ENCODE results near the gene VPS51.

VPS51 gene

GRCh38 chr11:65059959-65060824, 35.8 kb upstream of the VPS51 start:
- no peaks in the 10 kb centered on the region for H3K4me1 ChIP-seq (ENCODE audit: control insufficient read depth in 1 of 2, insufficient read depth in 2 of 2, low read length in 2 of 2)
- no peak overlapping the region for H3K27ac ChIP-seq (ENCODE audit: low read length)
- H3K27me3 ChIP-seq (ENCODE audit: low read depth, low read length): no peaks in the 10 kb centered on the region
- H3K9me3 ChIP-seq (ENCODE audit: control insufficient read depth in 1 of 2, low read length in 2 of 2): no peaks in the 10 kb centered on the region
- H3K36me3 ChIP-seq (ENCODE audit: control insufficient read depth in 1 of 2, insufficient read depth in 2 of 2, low read length in 2 of 2): no peaks in the 10 kb centered on the region
- H3K4me3 ChIP-seq (ENCODE audit: low read depth in 1 of 2, low read length in 2 of 2): no peak overlapping the region

DNA sequence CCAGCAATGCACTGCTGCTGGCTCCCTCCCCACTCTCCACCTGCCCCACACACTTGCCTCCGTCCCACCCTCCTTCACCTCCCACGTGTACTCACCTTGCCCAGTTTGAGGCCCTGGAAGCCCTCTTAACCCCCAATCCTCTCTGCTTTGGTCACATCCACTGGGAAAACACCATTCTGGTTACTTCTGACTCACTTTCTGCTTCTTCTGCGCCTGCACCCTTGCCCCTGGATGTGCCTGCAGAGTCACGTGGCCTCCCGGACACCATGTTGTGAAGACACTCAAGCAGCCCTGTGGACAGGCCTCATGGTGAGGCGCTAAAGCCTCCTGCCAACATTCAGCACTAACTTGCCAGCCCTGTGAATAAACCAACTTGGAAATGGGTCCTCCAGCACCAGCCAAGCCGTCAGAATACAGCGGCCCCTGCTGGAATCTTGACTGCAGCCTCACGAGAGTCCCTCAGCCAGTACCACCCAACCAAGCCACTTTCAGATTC, 35.1 kb upstream of the VPS51 start:
- Histone ChIP-seq H3K4me3 (ENCODE audit: low read depth in 1 of 2, low read length in 2 of 2) (no peak overlapping the region), H3K9me3 (ENCODE audit: control insufficient read depth in 1 of 2, low read length in 2 of 2) (no peaks in the 10 kb centered on the region), H3K36me3 (ENCODE audit: control insufficient read depth in 1 of 2, insufficient read depth in 2 of 2, low read length in 2 of 2) (no peaks in the 10 kb centered on the region), H3K27ac (ENCODE audit: low read length) (no peak overlapping the region), H3K27me3 (ENCODE audit: low read depth, low read length) (no peaks in the 10 kb centered on the region), H3K4me1 (ENCODE audit: control insufficient read depth in 1 of 2, insufficient read depth in 2 of 2, low read length in 2 of 2) (no peaks in the 10 kb centered on the region)

DNA sequence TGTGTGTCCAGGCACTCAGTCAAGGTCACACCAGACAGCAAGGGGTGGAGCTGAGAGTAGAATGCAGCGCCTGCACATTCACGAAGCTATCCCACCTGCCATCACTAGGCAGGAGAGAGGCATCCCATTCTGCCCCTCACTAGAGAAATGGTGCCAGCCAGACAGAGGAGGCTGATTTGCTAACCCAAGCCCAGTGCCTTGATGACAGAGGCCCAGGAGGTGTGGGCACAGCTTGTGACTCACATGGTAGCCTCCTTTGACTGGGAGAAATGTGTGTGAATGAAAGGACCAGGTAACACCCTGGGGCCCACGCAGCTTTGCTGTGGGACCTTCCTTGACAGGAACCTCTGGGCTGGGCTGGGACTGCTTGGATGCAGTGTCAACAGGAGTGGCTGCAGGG, 32.5 kb upstream of the VPS51 start:
- Histone ChIP-seq H3K9me3 (ENCODE audit: control insufficient read depth in 1 of 2, low read length in 2 of 2) (no peaks in the 10 kb centered on the region), H3K27ac (ENCODE audit: low read length) (no peak overlapping the region), H3K36me3 (ENCODE audit: control insufficient read depth in 1 of 2, insufficient read depth in 2 of 2, low read length in 2 of 2) (no peaks in the 10 kb centered on the region), H3K4me1 (ENCODE audit: control insufficient read depth in 1 of 2, insufficient read depth in 2 of 2, low read length in 2 of 2) (no peaks in the 10 kb centered on the region), H3K27me3 (ENCODE audit: low read depth, low read length) (no peaks in the 10 kb centered on the region), H3K4me3 (ENCODE audit: low read depth in 1 of 2, low read length in 2 of 2) (no peak overlapping the region)

DNA sequence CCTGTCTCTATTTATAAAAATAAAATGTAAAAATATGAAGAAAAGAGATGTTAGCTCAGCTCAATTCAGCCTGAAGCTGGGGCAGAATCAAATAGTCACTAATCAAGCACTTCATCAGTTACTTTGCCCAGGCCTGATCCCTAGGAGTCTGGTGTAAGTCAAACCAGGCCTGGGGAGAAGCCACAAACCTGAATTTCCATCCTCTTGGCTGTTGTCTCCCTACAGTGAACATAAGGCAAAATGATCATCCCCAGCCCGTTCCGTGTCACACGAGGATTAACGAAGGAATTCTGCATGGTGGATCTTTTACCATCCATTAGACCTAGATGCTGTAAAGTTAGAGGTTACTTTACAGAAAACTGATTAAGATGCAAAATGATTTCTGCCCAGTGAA, 31.2 kb upstream of the VPS51 start:
- Histone ChIP-seq H3K4me1 (ENCODE audit: control insufficient read depth in 1 of 2, insufficient read depth in 2 of 2, low read length in 2 of 2) (no peaks in the 10 kb centered on the region), H3K27me3 (ENCODE audit: low read depth, low read length) (no peaks in the 10 kb centered on the region), H3K36me3 (ENCODE audit: control insufficient read depth in 1 of 2, insufficient read depth in 2 of 2, low read length in 2 of 2) (no peaks in the 10 kb centered on the region), H3K4me3 (ENCODE audit: low read depth in 1 of 2, low read length in 2 of 2) (no peak overlapping the region), H3K27ac (ENCODE audit: low read length) (no peak overlapping the region), H3K9me3 (ENCODE audit: control insufficient read depth in 1 of 2, low read length in 2 of 2) (no peaks in the 10 kb centered on the region)

DNA sequence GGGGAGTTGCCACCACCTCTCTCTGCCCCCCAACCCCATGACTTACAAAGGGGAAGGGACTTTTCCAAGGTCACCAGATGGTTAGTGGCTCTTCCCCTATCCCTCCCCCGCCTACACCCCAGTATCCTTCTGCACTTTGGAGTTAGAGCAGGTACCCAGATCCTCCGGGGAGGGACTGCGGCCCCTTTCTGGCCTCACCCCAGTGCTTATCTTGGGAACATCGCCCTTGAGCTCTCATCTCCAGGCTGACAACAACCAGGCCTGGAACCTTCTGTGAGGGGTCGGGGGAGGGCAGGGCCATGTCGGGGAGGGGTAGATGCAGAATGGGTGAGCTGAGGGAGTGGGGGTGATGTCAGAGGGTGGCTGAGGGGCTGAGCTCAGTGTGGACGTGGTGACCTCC, 30.2 kb upstream of the VPS51 start:
- Histone ChIP-seq H3K27me3 (ENCODE audit: low read depth, low read length) (no peaks in the 10 kb centered on the region), H3K27ac (ENCODE audit: low read length) (no peak overlapping the region), H3K9me3 (ENCODE audit: control insufficient read depth in 1 of 2, low read length in 2 of 2) (no peaks in the 10 kb centered on the region), H3K4me1 (ENCODE audit: control insufficient read depth in 1 of 2, insufficient read depth in 2 of 2, low read length in 2 of 2) (no peaks in the 10 kb centered on the region), H3K4me3 (ENCODE audit: low read depth in 1 of 2, low read length in 2 of 2) (no peak overlapping the region), H3K36me3 (ENCODE audit: control insufficient read depth in 1 of 2, insufficient read depth in 2 of 2, low read length in 2 of 2) (no peaks in the 10 kb centered on the region)

DNA sequence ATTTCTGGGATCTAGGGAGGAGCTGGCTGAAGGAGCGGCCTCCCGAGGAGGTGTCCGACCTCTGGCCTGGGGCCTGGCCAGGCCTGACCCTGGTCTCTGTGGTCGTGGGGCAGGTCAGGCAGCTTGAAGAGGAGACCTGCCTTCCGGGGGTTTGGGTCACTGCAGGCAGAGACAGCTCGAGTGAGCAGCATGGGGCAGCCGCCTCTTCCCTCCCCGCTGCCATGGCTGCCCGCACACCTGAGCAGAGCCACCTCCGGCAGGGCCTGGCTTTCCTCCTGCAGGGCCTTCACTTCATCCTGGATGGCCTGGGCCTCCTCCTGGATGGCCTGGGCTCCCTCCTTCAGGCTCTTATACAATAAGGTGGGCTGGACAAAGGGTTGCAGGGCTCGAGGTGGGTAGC, 29.7 kb upstream of the VPS51 start:
- no peaks in the 10 kb centered on the region for H3K27me3 ChIP-seq (ENCODE audit: low read depth, low read length)
- no peak overlapping the region for H3K4me3 ChIP-seq (ENCODE audit: low read depth in 1 of 2, low read length in 2 of 2)
- H3K27ac ChIP-seq (ENCODE audit: low read length): no peak overlapping the region
- no peaks in the 10 kb centered on the region for H3K9me3 ChIP-seq (ENCODE audit: control insufficient read depth in 1 of 2, low read length in 2 of 2)
- H3K36me3 ChIP-seq (ENCODE audit: control insufficient read depth in 1 of 2, insufficient read depth in 2 of 2, low read length in 2 of 2): no peaks in the 10 kb centered on the region
- no peaks in the 10 kb centered on the region for H3K4me1 ChIP-seq (ENCODE audit: control insufficient read depth in 1 of 2, insufficient read depth in 2 of 2, low read length in 2 of 2)

GRCh38 chr11:65066805-65067291, 29.2 kb upstream of the VPS51 start:
- Histone ChIP-seq H3K36me3 (ENCODE audit: control insufficient read depth in 1 of 2, insufficient read depth in 2 of 2, low read length in 2 of 2) (no peaks in the 10 kb centered on the region), H3K27ac (ENCODE audit: low read length) (no peak overlapping the region), H3K4me3 (ENCODE audit: low read depth in 1 of 2, low read length in 2 of 2) (no peak overlapping the region), H3K27me3 (ENCODE audit: low read depth, low read length) (no peaks in the 10 kb centered on the region), H3K4me1 (ENCODE audit: control insufficient read depth in 1 of 2, insufficient read depth in 2 of 2, low read length in 2 of 2) (no peaks in the 10 kb centered on the region), H3K9me3 (ENCODE audit: control insufficient read depth in 1 of 2, low read length in 2 of 2) (no peaks in the 10 kb centered on the region)

- no peaks in the 10 kb centered on the region for H3K27me3 ChIP-seq (ENCODE audit: low read depth, low read length)
- no peak overlapping the region for H3K27ac ChIP-seq (ENCODE audit: low read length)
- H3K9me3 ChIP-seq (ENCODE audit: control insufficient read depth in 1 of 2, low read length in 2 of 2): no peaks in the 10 kb centered on the region
- no peaks in the 10 kb centered on the region for H3K4me1 ChIP-seq (ENCODE audit: control insufficient read depth in 1 of 2, insufficient read depth in 2 of 2, low read length in 2 of 2)
- no peaks in the 10 kb centered on the region for H3K36me3 ChIP-seq (ENCODE audit: control insufficient read depth in 1 of 2, insufficient read depth in 2 of 2, low read length in 2 of 2)
- H3K4me3 ChIP-seq (ENCODE audit: low read depth in 1 of 2, low read length in 2 of 2): no peak overlapping the region
These were observed 28.6 kb upstream of the VPS51 start for GRCh38 chr11:65067446-65067845.

GRCh38 chr11:65069217-65069616, 26.8 kb upstream of the VPS51 start:
- H3K4me1 ChIP-seq (ENCODE audit: control insufficient read depth in 1 of 2, insufficient read depth in 2 of 2, low read length in 2 of 2): no peaks in the 10 kb centered on the region
- H3K27ac ChIP-seq (ENCODE audit: low read length): no peak overlapping the region
- no peaks in the 10 kb centered on the region for H3K27me3 ChIP-seq (ENCODE audit: low read depth, low read length)
- H3K4me3 ChIP-seq (ENCODE audit: low read depth in 1 of 2, low read length in 2 of 2): no peak overlapping the region
- H3K36me3 ChIP-seq (ENCODE audit: control insufficient read depth in 1 of 2, insufficient read depth in 2 of 2, low read length in 2 of 2): no peaks in the 10 kb centered on the region
- no peaks in the 10 kb centered on the region for H3K9me3 ChIP-seq (ENCODE audit: control insufficient read depth in 1 of 2, low read length in 2 of 2)

DNA sequence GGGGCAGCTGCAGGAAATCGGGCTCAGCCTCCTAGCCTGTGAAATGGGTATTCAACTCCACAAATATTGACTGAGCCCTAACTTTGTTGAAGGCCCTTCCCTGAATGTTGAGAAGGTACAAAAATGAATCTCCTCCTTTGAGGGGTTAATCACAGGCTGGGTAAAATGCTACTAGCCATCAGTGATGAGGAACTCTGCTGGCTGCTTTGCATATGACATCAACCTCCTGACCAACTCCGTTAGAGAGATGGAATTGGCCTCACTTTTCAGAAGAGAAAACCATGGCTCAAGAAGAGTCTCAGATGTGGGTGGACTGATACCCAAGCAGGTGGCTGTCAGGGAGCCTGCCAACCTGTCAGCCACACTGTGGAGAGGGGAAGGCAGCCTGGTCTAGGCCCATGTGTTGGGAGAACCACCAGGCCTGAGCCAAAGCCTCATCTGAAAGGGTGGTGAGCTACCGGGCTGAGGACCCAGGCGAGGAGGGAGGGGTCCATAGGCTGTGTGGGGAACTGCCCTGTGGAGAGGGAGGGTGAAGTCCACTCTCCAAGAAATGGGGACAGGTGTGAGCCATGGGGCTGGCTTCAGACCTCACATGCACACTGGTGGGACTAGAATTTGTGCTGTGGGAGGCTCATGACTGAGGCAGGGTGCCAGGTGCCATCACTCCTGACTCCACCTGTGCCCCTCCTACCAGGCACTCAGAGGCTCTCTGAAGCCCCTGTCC, 23.9 kb upstream of the VPS51 start:
- H3K4me1 ChIP-seq (ENCODE audit: control insufficient read depth in 1 of 2, insufficient read depth in 2 of 2, low read length in 2 of 2): no peaks in the 10 kb centered on the region
- no peak overlapping the region for H3K27ac ChIP-seq (ENCODE audit: low read length)
- H3K36me3 ChIP-seq (ENCODE audit: control insufficient read depth in 1 of 2, insufficient read depth in 2 of 2, low read length in 2 of 2): no peaks in the 10 kb centered on the region
- H3K4me3 ChIP-seq (ENCODE audit: low read depth in 1 of 2, low read length in 2 of 2): no peak overlapping the region
- H3K9me3 ChIP-seq (ENCODE audit: control insufficient read depth in 1 of 2, low read length in 2 of 2): no peaks in the 10 kb centered on the region
- no peaks in the 10 kb centered on the region for H3K27me3 ChIP-seq (ENCODE audit: low read depth, low read length)

DNA sequence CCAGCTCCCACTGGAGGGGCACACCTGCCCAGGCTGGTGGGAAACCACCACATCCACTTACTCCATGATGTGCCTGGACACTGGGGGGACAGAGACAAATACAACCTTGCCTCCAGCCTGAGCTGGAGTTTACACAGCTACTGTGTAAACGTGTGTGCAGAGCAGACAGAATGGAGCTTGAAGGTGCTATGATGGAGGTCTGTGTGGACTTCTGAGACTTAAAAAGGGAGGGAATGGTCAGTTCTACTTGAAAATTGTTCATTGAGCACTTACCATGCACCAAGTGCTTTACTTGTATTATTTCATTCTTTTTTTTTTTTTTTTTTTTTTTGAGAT, 23.4 kb upstream of the VPS51 start:
- Histone ChIP-seq H3K4me1 (ENCODE audit: control insufficient read depth in 1 of 2, insufficient read depth in 2 of 2, low read length in 2 of 2) (no peaks in the 10 kb centered on the region), H3K27ac (ENCODE audit: low read length) (no peak overlapping the region), H3K27me3 (ENCODE audit: low read depth, low read length) (no peaks in the 10 kb centered on the region), H3K36me3 (ENCODE audit: control insufficient read depth in 1 of 2, insufficient read depth in 2 of 2, low read length in 2 of 2) (no peaks in the 10 kb centered on the region), H3K9me3 (ENCODE audit: control insufficient read depth in 1 of 2, low read length in 2 of 2) (no peaks in the 10 kb centered on the region), H3K4me3 (ENCODE audit: low read depth in 1 of 2, low read length in 2 of 2) (no peak overlapping the region)

Data from muscle layer of duodenum (tissue), 2 donors.